DOHH2 (cell line): ENCODE results near the gene PTX3.

Experiments used
- H3F3A ChIP-seq: fragments of 200-600 bp; sonication (generic), shearing (Covaris generic); 2 replicates; pipeline ENCODE4 v1.6.0; 2016; ENCODE audit warnings: antibody characterized with exemption, mild to moderate bottlenecking; ENCODE audit not compliant: control insufficient read depth, insufficient read depth
- H3K27ac ChIP-seq: fragments of 200-600 bp; sonication (generic); 2 replicates; pipeline ENCODE4 v1.5.1; 2014; ENCODE audit warnings: low read depth, mild to moderate bottlenecking, low read length, moderate library complexity
- H3K27me3 ChIP-seq: fragments of 200-600 bp; sonication (generic); 2 replicates; pipeline ENCODE4 v1.6.1; 2014; ENCODE audit warnings: mild to moderate bottlenecking, low read length, mixed read lengths; ENCODE audit not compliant: control insufficient read depth
- H3K36me3 ChIP-seq: fragments of 200-600 bp; sonication (generic); 2 replicates; pipeline ENCODE4 v1.6.1; 2014; ENCODE audit warnings: mild to moderate bottlenecking, low read length, moderate library complexity, mixed read lengths; ENCODE audit not compliant: control insufficient read depth
- H3K4me1 ChIP-seq: fragments of 200-600 bp; sonication (generic); 2 replicates; pipeline ENCODE4 v1.6.1; 2014; ENCODE audit warnings: mild to moderate bottlenecking, low read length, mixed read lengths; ENCODE audit not compliant: control insufficient read depth
- H3K4me2 ChIP-seq: fragments of 200-600 bp; sonication (generic); 2 replicates; pipeline ENCODE4 v1.6.0; 2014; ENCODE audit warnings: mild to moderate bottlenecking, low read length, moderate library complexity
- H3K4me3 ChIP-seq: fragments of 200-600 bp; sonication (generic); 2 replicates; pipeline ENCODE4 v1.5.1; 2014; ENCODE audit warnings: mild to moderate bottlenecking, low read length, mixed read lengths
- H3K79me2 ChIP-seq: fragments of 200-600 bp; sonication (generic); 2 replicates; pipeline ENCODE4 v1.6.1; 2014; ENCODE audit warnings: mild to moderate bottlenecking, low read length, mixed read lengths; ENCODE audit not compliant: control insufficient read depth
- H3K9me2 ChIP-seq: fragments of 200-600 bp; sonication (generic); replicated peaks from 2 replicates; pipeline ENCODE4 v1.6.1; 2014; ENCODE audit warnings: mild to moderate bottlenecking, low read length, mixed read lengths; ENCODE audit not compliant: control insufficient read depth
- H3K9me3 ChIP-seq: fragments of 200-600 bp; sonication (generic); 2 replicates; pipeline ENCODE4 v1.6.1; 2014; ENCODE audit warnings: antibody characterized with exemption, low read length, mixed read lengths; ENCODE audit not compliant: control insufficient read depth, insufficient read depth
- H4K20me1 ChIP-seq: fragments of 200-600 bp; sonication (generic); 2 replicates; pipeline ENCODE4 v1.6.0; 2014; ENCODE audit warnings: low read depth, mild to moderate bottlenecking, antibody characterized with exemption, low read length, moderate library complexity; ENCODE audit not compliant: control insufficient read depth, insufficient read depth
- CTCF ChIP-seq: fragments of 200-600 bp; sonication (generic); IDR thresholded peaks from one replicate; pipeline ENCODE4 v1.5.1; 2014; ENCODE audit warnings: antibody characterized with exemption, mild to moderate bottlenecking, low read depth, low read length; ENCODE audit not compliant: poor library complexity, severe bottlenecking
- EZH2phosphoT487 ChIP-seq: fragments of 200-600 bp; sonication (generic); IDR thresholded peaks from 2 replicates; pipeline ENCODE4 v1.6.1; 2017; ENCODE audit warnings: borderline replicate concordance, mild to moderate bottlenecking, antibody characterized with exemption, low read length, moderate library complexity, mixed read lengths

PTX3 gene

GRCh38 chr3:157491136-157491535, 54.5 kb downstream of the PTX3 start:
- Histone ChIP-seq H3K4me1 (no peaks in the 10 kb centered on the region), H3F3A (no peaks in the 10 kb centered on the region), H3K4me2 (no peak overlapping the region), H3K9me3 (no peaks in the 10 kb centered on the region), H3K36me3 (no peaks in the 10 kb centered on the region), H4K20me1 (no peaks in the 10 kb centered on the region), H3K4me3 (no peak overlapping the region), H3K9me2 (no peaks in the 10 kb centered on the region), H3K27me3 (0 out of 2 replicates have a peak, but pooled peaks cover 5% of the 10 kb centered on the region), H3K27ac (no peak overlapping the region), H3K79me2 (no peaks in the 10 kb centered on the region)
- TF ChIP-seq EZH2phosphoT487 (no peak), CTCF (no peak)
